Endothelial cell of umbilical vein (primary cell): ENCODE data around the gene MRPL21. TPM values are rescaled to one million over a fixed set of nuclear protein-coding genes. Genes with fewer than 3 reads are reported as not detected.

Experiments used
- BruUV-seq: library from RNA; stranded (reverse); fragments of 400-500 nt; replicated peaks from 2 replicates; lab custom pipeline; 2021; lab: Mats Ljungman, UMichigan
- CTCF ChIA-PET: fragments of 300-600, 350-600 bp; sonication (Branson Sonifier 250); formaldehyde crosslinking; loops from one replicate; lab custom pipeline; 2021; ENCODE audit warnings: antibody characterized with exemption, inconsistent platforms; lab: Charles Lee
- POLR2A ChIA-PET: fragments of 300-600, 350-600 bp; sonication (Branson Sonifier 250); formaldehyde crosslinking; loops from one replicate; lab custom pipeline; 2021; ENCODE audit warnings: antibody characterized with exemption, inconsistent platforms; lab: Charles Lee
- DNase-seq: peaks from one replicate; pipeline ENCODE4 v3.0.0-alpha.2; 2011; ENCODE audit warnings: low read depth, low spot score
- FAIRE-seq: peaks from 2 replicates; lab custom pipeline; 2011; peaks lifted over from hg19 to GRCh38; lab: Jason Lieb, UNC
- H2AFZ ChIP-seq: 2 replicates; pipeline ENCODE4 v1.6.0; 2012; ENCODE audit warnings: low read depth, low read length, control low read depth, inconsistent platforms
- H3K27ac ChIP-seq: 2 replicates; pipeline ENCODE4 v1.5.1; 2011; ENCODE audit warnings: low read depth, mild to moderate bottlenecking, control low read depth, low read length, moderate library complexity; ENCODE audit not compliant: insufficient read depth
- H3K27me3 ChIP-seq, 2 experiments: 2 replicates each; pipeline versions ENCODE4 v1.6.0 to v1.6.1; 2011; ENCODE audit warnings: low read length in 2 of 2, mixed read lengths in 1 of 2; ENCODE audit not compliant: control insufficient read depth in 2 of 2, insufficient read depth in 2 of 2
- H3K36me3 ChIP-seq, 2 experiments: 2 replicates in 1 of 2; 3 replicates in 1 of 2; pipeline ENCODE4 v1.5.1; 2011; ENCODE audit warnings: low read length in 2 of 2, mild to moderate bottlenecking in 1 of 2, moderate library complexity in 1 of 2; ENCODE audit not compliant: control insufficient read depth in 2 of 2, insufficient read depth in 2 of 2; ENCODE audit errors: extremely low read depth in 1 of 2
- H3K4me1 ChIP-seq: 3 replicates; pipeline ENCODE4 v1.5.1; 2011; ENCODE audit warnings: mild to moderate bottlenecking, low read length; ENCODE audit not compliant: control insufficient read depth, insufficient read depth; ENCODE audit errors: extremely low read depth
- H3K4me2 ChIP-seq: 2 replicates; pipeline ENCODE4 v1.6.1; 2011; ENCODE audit warnings: low read length, control low read depth, mixed read lengths; ENCODE audit not compliant: insufficient read depth
- H3K4me3 ChIP-seq, 3 experiments: fragments of 200-600 bp in 1 of 3; sonication (generic), shearing (Covaris generic) in 1 of 3; replicated peaks in 1 of 3; 2 replicates each; pipeline ENCODE4 v1.5.1; 2011 to 2016; ENCODE audit warnings: control low read depth in 3 of 3, low read length in 3 of 3, mild to moderate bottlenecking in 2 of 3, inconsistent platforms in 1 of 3, low read depth in 1 of 3, moderate library complexity in 1 of 3; ENCODE audit not compliant: insufficient read depth in 1 of 3
- H3K79me2 ChIP-seq: 2 replicates; pipeline ENCODE4 v1.6.0; 2012; ENCODE audit warnings: low read length, inconsistent platforms; ENCODE audit not compliant: control insufficient read depth, insufficient read depth
- H3K9ac ChIP-seq: replicated peaks from 2 replicates; pipeline ENCODE3; 2011; ENCODE audit warnings: low read length, control low read depth; ENCODE audit not compliant: insufficient read depth; ENCODE audit errors: extremely low read depth
- H3K9me1 ChIP-seq: replicated peaks from 3 replicates; pipeline ENCODE4 v1.6.0; 2011; ENCODE audit warnings: mild to moderate bottlenecking, low read length; ENCODE audit not compliant: control insufficient read depth, insufficient read depth; ENCODE audit errors: extremely low read depth
- H3K9me3 ChIP-seq: replicated peaks from 2 replicates; pipeline ENCODE4 v1.5.1; 2012; ENCODE audit warnings: low read length, inconsistent platforms; ENCODE audit not compliant: control insufficient read depth, insufficient read depth
- H4K20me1 ChIP-seq: replicated peaks from 2 replicates; pipeline ENCODE3; 2011; ENCODE audit warnings: mild to moderate bottlenecking, low read length; ENCODE audit not compliant: control insufficient read depth, insufficient read depth; ENCODE audit errors: extremely low read depth
- EZH2 ChIP-seq: IDR thresholded peaks from 2 replicates; pipeline ENCODE4 v1.6.1; 2012; ENCODE audit warnings: borderline replicate concordance, low read depth, mild to moderate bottlenecking, moderate library complexity, low read length, inconsistent platforms; ENCODE audit not compliant: severe bottlenecking
- FOS ChIP-seq: IDR thresholded peaks from 2 replicates; pipeline ENCODE4 v1.6.1; 2011; ENCODE audit warnings: mild to moderate bottlenecking, low read length, moderate library complexity, borderline replicate concordance; ENCODE audit not compliant: insufficient read depth
- GATA2 ChIP-seq: IDR thresholded peaks from 2 replicates; pipeline ENCODE4 v1.7.0; 2011; ENCODE audit warnings: low read depth, mild to moderate bottlenecking, moderate library complexity, mixed read lengths, low read length; ENCODE audit not compliant: insufficient read length, insufficient read depth
- JUN ChIP-seq: IDR thresholded peaks from 2 replicates; pipeline ENCODE4 v1.6.1; 2011; ENCODE audit warnings: borderline replicate concordance, low read depth; ENCODE audit not compliant: insufficient read length, insufficient read depth
- MAX ChIP-seq: IDR thresholded peaks from 2 replicates; pipeline ENCODE4 v1.6.1; 2011; ENCODE audit not compliant: insufficient read depth, insufficient read length
- MYC ChIP-seq: IDR thresholded peaks from one replicate; pipeline ENCODE4 v1.6.1; 2011; ENCODE audit warnings: mild to moderate bottlenecking, low read depth, low read length
- POLR2A ChIP-seq: IDR thresholded peaks from 2 replicates; pipeline ENCODE4 v1.6.1; 2012; ENCODE audit warnings: low read depth, mild to moderate bottlenecking, control low read depth, low read length
- POLR2AphosphoS5 ChIP-seq: IDR thresholded peaks from 2 replicates; pipeline ENCODE4 v1.6.1; 2012; ENCODE audit warnings: low read depth, mild to moderate bottlenecking, control low read depth, low read length, moderate library complexity; ENCODE audit not compliant: insufficient read depth
- dilution Hi-C: fragments of 300-500 bp; cut with MboI; formaldehyde crosslinking; loops from one replicate; pipeline ENCODE4 v1.15.0; 2019; ENCODE audit warnings: low sequenced_read_pairs; ENCODE audit not compliant: extremely low pct_ligation_motif_present
- intact Hi-C: fragments of 100-400 bp; cut with micrococcal nuclease; formaldehyde crosslinking; loops from one replicate; pipeline ENCODE4 v1.10.0; 2022
- polyA plus RNA-seq, 4 experiments: library from polyadenylated mRNA; depleted of rRNA in 3 of 4; stranded (reverse) in 3 of 4; unstranded in 1 of 4; fragments of >200 nt; gene quantifications; 2 replicates each; pipeline versions ENCODE4 v1.2.1 to v1.2.3, GENCODE V29; 2011 to 2012; ENCODE audit warnings: missing spikeins in 1 of 4
- total RNA-seq: library from RNA; stranded (reverse); gene quantifications from 2 replicates; pipeline ENCODE4 v1.2.3, GENCODE V29; 2021
- TF ChIP-seq, protein P1 (sequence below), 2 donors: IDR thresholded peaks; 1 replicate in 1 of 2; 2 replicates in 1 of 2; pipeline ENCODE4 v1.5.1; 2011; ENCODE audit warnings: low read length in 2 of 2, mild to moderate bottlenecking in 2 of 2, moderate library complexity in 2 of 2, control low read depth in 1 of 2, inconsistent platforms in 1 of 2, low read depth in 1 of 2; ENCODE audit not compliant: insufficient read depth in 1 of 2; ENCODE audit errors: extremely low read depth in 1 of 2

The MRPL21 gene
- total and polyA plus RNA-seq, 2 donors (not counting 3 experiments of a cell fraction or from before 2014, with no cell fraction given) = 52.2 to 65.5 TPM

GRCh38 chr11:68939583-68940555, 36.2 kb upstream of the MRPL21 start:
- POLR2A ChIA-PET = no interaction called here
- H3K9me3 ChIP-seq = no peaks in the 10 kb centered on the region
- H4K20me1 ChIP-seq = no peaks in the 10 kb centered on the region
- BruUV-seq = no TSS peak
- intact Hi-C loops (no loop called here), dilution Hi-C loops (no loop called here)
- TF ChIP-seq, protein P1, sequence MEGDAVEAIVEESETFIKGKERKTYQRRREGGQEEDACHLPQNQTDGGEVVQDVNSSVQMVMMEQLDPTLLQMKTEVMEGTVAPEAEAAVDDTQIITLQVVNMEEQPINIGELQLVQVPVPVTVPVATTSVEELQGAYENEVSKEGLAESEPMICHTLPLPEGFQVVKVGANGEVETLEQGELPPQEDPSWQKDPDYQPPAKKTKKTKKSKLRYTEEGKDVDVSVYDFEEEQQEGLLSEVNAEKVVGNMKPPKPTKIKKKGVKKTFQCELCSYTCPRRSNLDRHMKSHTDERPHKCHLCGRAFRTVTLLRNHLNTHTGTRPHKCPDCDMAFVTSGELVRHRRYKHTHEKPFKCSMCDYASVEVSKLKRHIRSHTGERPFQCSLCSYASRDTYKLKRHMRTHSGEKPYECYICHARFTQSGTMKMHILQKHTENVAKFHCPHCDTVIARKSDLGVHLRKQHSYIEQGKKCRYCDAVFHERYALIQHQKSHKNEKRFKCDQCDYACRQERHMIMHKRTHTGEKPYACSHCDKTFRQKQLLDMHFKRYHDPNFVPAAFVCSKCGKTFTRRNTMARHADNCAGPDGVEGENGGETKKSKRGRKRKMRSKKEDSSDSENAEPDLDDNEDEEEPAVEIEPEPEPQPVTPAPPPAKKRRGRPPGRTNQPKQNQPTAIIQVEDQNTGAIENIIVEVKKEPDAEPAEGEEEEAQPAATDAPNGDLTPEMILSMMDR (IDR thresholded peaks at IDR 0.05; ENCODE audit: extremely low read depth in 1 of 2, insufficient read depth in 1 of 2, low read depth in 1 of 2, low read length in 2 of 2) = no peak
- TF ChIP-seq JUN (no peak), FOS (no peak), GATA2 (no peak), EZH2 (no peak), MAX (no peak), POLR2AphosphoS5 (no peak), MYC (no peak), POLR2A (no peak)
- H3K79me2 ChIP-seq = no peaks in the 10 kb centered on the region
- FAIRE-seq = no peak
- no peak overlapping the region for H3K27ac ChIP-seq
- H3K27me3 ChIP-seq = no peaks in the 10 kb centered on the region
- H3K9ac ChIP-seq = no peak overlapping the region
- CTCF ChIA-PET = no interaction called here
- no peak for DNase-seq
- H3K36me3 ChIP-seq = peaks cover 3 to 35% of the 10 kb centered on the region in 2 experiments
- H3K4me3 ChIP-seq = no peak overlapping the region
- no peaks in the 10 kb centered on the region for H3K4me1 ChIP-seq
- no peaks in the 10 kb centered on the region for H3K9me1 ChIP-seq
- H3K4me2 ChIP-seq = no peak overlapping the region
- H2AFZ ChIP-seq = no peak overlapping the region
